NCI-H510A treated with DMSO at 0.1 percent for 48 hours (cell line): Measurements from ENCODE around the gene ATP10A.

Source experiments
- DNase-seq: peaks from one replicate; lab custom pipeline; 2025; lab: John Stamatoyannopoulos, UW

The ATP10A gene

DNA sequence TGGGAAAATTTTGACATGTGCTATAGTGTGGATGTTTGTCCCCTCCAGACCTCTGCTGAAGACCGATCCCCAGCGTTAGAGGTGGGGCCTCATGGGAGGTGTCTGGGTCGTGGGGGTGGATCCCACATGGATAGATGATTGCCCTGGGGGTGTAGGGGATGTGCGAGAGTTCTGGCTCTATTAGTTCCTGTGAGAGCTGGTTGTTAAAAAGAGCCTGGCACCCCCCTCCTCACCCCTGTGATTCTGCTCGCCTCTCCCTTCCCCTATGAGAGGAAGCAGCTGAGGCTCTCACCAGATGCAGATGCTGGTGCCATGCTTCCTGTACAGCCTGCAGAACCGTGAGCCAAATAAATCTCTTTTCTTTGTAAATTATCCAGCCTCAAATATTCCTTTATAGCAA lies 67.4 kb downstream of the ATP10A start:
- DNase-seq = no peak

DNA sequence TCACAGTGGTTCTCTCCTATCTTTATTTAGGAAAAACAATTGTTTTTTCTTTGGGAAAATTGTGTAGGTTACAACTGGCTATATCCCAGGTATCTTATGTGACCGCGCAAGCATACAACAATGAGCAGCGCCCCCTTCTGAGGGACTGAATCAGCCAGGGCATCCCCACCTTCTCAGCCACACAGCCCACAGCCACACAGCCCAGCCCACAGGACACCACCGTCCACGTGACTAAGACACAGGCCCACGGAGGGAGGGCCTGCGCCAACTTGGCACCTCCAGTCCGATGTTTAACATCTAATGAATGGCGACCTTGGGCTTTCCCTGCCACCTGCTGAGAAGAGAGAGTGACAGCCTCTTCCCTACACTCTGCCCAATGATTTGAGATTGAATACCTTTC lies 68.1 kb downstream of the ATP10A start:
- no peak for DNase-seq

DNA sequence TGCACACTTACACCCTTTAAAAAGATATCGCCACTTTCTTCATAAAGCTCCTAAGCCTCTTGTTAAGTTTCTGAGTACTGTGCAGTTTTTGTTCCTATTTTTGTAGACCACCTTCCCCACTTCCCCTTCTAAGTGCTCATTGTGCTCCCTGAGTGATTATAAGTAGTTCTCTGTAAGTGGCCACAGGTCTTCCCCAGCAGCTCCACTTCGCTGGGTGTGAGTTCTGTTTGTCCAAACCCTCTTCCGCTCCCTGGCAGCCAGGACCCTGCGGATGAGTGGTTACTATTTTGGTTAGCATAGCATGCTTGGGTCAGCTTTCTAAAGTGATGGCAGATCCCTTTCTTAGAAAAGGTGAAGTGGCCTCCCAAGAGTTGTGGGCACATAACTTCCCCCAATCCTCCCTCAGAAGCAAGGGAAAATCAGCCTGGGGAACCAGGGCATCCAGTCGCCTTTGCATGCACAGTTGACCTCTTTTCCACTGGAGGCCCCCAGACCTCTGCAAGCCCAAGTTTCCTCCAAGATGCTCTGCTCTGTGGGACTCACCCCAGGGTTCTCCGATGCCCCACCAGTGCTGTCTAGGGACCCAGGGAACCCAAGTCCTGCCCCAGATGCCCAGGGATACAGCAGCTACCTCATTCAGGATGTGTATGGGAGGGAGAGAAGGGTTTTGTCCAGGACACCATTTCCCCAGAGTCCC lies 69.6 kb downstream of the ATP10A start:
- DNase-seq = no peak

DNA sequence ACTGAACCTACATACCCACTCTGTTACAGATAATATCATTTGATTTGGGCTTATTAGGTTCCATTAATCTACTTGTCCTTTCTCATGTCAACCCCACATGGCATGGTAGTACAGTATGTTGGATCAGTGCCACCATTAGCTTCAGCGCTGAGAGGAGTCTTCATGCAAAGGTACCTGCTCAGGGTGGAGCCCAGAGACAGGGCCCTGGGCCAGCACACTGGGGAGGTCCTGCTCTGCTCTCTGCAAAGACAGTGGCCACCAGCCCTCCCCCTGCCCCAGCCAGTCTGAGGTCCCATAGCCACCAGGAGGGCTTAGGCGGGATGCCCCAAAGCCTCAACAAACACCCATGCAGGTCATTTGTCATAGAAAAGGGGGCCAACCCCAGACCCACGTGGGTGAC lies 71.0 kb downstream of the ATP10A start:
- no peak for DNase-seq

DNA sequence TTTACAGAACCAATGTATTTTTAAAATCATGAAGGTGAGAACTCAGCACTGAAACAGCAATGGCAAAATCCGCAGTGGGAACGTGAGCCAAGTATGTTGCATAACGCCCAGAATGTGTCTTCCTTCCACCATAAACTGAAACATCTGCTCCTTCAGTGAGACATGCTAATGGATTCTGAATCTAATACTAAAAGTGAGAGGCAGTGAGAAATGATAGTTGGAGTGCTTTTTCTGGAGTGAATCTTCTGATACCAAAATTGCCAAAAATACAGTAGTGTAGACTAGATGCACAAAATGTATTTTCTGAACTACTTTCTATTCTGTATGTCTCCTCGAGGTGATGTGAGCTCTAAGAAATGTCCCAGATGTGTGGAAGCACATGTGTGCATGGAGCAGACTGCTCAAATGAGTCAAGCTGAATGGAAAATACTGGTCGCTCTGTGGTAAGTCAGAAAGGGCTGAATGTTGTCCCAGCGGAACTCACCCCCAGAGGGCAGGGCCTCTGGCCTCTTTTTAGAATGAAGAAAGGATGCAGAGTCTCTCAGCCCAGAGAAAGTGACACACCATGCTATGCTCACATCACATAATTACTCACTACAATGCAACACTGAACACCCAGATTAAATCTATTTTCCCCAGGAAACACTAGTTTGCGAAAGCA lies 73.0 kb downstream of the ATP10A start:
- no peak for DNase-seq

DNA sequence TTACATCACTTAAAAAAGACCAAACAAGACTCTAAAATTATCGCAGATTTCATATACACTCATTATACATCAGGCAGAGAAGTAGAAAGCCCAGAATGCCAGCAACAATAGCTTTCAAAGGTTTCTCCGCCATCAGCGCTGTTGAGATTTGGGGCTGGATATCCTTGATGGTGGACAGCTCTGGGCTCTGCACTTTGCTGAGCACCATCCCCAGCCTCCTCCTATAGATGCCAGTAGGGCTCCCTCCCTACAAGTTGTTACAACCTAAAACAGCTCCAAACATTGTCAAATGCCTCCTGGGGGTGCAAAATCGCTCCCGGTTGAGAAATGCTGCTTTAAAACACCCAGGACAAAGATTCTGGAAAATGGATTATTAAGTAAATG lies 73.5 kb downstream of the ATP10A start:
- DNase-seq = no peak

DNA sequence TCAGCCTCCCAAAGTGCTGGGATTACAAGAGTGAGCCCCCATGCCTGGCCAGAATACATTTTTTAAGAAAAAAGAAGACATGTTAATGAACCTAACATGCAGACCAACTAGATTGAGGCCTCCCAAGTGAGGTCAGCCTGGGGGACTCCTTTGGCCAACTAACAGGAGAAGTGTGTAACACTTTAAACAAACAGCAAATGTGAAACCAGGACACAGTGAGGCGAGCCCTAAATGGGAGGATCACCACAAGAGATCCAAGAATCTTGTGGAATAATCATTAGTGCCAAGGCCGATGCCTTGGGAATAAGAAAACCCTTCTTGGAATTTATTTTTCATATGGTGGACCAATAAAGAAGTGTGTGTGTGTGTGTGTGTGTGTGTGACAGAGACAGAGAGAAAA lies 73.9 kb downstream of the ATP10A start:
- no peak for DNase-seq

DNA sequence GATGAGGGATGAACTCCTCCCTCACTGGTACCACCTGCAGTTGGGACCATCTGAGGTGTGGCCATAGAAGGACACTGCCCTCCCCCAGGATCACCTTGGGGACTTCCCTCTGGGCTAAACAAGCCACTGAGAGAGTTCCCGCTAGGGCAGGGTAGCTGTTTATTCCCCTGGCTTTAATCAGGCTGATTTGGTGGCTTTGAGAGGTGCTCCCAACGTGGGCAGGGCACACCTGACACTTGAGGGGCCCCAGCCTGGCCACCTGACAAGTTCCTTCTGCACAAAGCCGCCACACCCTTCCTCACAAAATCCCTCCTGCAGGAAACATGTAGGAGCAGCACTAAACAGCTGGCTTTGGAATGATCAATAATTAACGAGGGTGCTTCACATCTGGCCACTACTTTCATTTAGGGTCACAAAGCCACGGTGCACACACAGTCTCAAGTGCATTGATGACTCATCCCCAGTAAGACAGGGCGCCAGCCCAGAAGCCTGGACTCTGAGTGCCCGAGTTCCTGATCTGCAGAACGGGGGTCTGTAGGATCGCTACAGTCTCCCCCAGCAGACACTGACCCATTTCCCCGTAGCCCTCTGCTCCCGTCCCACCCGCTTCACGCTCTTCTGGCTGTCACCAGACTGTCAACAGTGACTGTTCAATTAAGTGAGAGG lies 75.1 kb downstream of the ATP10A start:
- DNase-seq = no peak

DNA sequence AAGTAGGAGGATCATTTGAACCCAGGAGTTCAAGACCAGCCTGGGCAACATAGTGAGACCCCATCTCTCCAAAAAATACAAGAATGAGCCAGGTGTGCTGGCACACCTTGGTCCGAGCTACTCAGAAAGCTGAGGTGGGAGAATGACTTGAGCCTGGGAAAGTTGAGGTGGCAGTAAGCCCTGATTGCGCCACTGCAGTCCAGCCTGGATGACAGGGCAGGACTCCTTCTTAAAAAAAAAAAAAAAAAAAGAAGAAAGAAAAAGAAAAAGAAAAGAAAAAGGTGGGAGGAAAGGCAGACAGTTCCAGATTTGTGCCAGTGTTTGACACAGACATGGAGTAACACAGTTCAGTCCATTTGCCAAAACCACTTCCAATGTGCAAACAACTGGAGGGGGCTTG lies 75.7 kb downstream of the ATP10A start:
- no peak for DNase-seq

DNA sequence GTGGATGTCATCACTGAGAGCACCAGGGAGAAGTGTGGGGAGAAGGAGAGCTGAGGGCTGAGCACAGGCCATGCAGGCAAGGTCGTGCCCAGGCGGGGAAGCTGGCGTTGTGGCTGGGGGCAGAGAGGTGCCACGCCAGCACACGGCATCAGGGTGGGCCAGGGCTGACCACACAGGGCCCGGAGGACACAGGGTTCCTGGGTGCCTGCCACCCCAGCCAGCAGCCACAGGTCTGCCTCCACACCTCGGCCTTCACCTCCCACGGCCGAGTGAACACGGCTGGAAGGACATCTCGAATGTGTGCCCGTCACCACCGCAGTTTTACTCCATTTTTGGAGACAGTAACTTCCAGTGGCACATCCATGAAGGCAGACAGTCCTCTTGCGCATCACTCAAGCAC lies 77.1 kb downstream of the ATP10A start:
- DNase-seq = no peak

DNA sequence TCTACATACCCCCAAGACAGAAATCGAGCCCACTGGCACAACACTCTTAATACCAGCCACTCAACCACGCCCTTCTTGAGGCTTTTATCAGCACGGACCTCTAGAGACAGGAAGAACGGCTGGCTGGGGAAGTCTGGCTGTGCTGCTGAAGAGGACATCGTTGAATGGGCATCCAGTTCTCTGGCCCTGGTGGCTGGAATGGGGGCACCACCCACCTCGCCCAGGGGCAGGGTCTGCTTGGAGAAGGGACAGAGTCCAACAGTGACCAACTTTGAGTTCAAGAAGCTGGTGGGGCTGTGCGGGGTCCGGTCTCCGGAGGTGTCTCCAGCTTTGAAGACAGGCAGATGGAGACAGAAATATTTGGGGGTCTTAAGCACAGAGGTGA lies 77.5 kb downstream of the ATP10A start:
- no peak for DNase-seq

DNA sequence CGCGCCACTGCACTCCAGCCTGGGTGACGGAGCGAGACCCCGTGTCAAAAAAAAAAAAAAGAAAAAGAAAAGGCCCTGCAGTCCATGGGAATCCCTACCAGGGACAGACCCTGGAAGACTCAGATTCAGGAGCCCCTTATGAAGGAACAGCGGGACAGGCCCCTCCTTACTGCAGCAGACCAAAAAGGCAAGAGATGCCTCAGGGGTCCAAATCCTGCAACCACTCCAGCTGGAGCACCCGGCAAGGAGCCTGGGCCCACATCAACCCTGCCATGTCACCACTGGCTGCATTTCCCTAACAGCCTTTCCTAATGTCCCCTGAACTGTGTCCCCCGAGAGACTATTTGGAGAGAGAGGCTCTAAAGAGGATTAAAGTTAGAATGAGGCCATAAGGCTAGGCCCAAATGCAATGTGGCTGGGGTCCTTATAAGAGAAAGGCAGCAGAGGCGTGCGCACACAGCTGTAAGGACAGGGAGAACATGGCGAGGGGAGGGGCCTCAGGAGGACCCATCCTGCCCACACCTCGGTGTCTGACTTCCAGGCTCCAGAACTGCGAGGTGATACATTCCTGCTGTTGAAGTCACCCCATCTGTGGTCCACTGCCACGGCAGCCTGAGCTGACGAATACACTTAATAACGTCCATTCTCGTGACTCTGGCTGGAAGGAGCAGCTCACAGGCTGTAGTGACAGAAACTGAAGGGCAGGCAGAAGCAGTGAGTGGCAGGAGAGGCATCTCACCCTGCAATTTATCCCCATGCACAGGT lies 78.1 kb downstream of the ATP10A start:
- no peak for DNase-seq

DNA sequence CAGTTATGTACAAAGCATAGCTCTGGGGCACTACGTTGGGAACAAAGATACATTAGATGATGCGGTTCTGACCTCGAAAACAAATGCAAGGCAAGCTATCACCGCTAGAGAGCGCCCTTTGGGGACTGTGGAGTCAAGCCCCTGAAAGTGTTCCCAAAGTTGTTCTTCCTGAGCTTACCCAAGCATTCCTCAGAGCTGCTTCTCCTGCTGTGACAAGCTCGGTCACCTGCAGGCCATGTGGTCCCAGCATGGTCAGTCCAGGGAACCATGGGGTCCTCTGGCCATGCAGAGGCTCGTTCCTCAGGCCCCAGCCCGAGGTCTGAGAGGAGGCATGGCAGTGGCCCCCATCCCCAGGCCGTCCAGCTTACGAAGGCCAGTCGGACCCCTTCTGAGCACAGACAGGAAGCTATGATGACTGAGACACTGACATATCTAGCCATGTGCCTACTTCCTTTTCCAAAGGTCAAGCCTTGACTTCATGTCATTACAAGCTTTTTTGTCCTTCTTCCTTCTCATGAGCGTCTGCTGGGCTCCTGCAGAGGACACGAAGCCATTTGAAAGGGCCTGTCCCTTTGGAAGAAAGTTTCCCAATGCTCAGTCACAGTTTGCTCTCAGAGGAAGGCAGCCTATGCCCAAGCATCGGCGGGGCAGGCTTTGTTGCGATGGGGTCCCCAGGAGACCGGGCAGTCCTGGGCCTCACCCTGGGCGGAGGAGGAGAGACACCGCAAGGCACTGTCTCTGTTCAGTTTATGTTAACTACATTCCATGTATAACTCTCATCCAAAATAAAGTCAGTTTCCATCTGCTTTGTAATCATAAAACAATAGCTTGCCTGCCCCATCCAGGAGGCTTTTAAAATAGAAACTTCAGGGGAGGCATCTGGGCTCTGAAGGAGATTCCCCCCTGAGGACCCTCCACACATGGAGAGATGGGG lies 79.3 kb downstream of the ATP10A start:
- DNase-seq = no peak

DNA sequence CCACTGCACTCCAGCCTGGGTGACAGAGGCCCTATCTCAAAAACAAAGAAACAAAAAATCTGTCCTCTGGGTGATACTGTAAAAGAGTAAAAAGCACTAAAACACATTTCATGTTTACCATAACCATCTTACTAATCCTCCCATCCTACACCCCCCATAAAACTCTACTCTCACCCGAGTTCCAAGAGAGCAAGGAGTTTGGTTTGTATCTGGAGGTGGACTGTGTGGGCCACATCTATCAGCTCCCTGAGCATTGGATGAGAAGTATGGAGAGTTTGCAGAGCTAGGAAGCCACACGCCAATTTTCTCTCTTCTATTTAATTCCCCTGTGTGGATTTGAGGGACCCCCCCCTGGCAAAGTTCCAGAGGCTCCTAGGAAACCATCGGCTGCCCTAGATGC lies 80.0 kb downstream of the ATP10A start:
- no peak for DNase-seq

DNA sequence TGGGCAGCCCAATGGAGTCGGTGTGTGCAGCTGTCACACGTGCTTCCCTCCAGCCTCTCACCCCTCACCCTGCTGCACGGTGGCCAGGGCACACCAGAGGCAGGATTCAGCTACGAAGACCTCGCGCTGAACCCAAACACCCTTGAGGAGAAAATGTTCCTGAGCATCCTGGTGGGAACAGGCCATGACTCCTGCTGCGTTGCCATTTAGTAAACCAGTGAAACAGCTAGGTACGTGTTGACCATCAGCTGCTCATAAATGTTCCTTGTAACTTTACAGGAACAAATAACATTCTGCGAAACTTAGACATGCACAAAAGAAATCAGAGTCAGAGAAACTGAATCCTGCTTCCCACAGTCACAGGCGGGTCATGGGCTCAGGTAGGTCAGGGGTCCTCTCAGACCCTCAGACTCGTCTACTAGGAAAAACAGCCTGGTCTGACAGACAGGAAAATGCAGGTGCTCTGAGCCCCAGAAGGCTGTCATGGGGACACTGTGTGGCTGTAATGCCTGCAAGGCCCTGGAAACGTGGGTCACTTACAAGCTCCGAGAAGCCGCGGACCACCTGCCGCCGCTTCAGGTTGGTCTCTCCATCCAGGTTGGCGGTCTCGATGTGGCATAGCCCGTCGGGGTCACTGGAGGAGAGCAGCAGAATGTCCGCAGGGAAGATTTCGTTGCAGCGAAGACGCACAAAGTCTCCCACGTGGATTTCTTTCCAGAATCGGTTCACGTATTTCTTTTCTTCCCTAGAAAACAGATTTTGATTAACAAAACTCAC lies 82.5 kb downstream of the ATP10A start:
- no peak for DNase-seq

DNA sequence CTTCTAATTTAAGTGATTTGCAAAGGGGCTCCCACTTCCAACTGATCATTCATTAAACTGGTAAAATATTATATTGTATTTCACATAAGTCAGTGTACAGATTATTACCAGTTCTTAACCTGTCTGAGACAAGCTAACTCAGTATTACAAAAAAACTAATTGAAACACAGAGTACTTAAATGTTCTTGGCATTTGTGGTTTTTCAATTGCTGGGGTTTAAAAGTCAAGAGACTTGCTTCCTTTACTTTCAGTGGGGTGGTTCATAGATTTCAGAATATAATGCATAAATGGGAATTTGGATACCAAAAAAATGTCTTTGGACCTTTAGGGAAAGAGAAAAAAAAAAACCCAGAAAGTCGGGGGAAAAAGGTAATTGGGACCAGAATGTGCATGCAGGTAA lies 85.0 kb downstream of the ATP10A start:
- DNase-seq = no peak

DNA sequence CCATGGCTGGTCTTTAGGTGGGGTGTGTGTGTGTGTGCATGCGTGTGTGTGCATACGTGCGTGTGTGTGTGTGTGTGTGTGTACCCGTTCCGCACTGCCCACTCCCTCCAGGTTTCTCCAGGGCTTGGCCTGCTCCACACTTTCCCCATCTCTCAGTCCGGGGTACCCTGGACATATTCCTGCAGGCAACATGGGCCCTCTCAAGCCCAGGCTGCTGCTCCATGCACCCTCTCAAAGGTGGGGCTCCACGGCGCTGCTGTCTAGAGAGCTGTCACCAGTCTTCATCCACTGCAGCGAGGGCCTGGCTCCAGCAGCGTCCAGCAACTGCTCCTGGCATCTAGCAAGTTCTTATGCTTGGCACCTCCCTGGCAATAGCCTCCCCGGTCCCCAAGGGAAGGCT lies 86.1 kb downstream of the ATP10A start:
- DNase-seq = no peak

DNA sequence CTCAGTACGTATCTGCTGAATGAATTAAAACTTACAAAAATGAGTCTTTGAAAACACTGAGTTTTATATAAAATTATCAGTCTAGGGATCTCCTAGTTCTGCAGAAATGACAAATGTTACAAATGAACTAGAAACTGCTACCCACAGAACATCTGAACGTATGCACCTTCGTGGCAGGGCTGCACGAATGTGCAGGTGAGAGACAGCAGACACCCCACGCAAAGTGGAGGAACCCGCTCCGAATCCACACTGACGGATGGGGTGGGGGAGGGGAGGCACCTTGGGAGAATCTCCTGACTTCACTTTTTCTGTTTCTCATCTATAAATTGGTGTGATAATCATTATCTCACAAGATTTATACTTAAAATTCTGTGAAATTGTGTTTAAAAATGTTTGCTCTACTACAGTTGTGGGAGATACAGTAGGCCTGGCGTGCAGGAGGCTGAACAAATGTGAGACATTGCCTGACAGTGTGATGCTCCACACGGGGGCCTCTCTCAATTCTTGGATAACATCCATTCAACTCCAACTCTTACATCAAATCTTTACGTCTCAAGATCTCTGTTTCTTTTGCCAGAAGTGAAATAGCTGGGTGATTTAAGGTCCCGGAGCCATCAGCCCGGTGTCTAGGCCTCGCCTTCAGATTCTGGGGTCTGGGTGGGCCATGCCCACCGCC lies 86.9 kb downstream of the ATP10A start:
- no peak for DNase-seq

DNA sequence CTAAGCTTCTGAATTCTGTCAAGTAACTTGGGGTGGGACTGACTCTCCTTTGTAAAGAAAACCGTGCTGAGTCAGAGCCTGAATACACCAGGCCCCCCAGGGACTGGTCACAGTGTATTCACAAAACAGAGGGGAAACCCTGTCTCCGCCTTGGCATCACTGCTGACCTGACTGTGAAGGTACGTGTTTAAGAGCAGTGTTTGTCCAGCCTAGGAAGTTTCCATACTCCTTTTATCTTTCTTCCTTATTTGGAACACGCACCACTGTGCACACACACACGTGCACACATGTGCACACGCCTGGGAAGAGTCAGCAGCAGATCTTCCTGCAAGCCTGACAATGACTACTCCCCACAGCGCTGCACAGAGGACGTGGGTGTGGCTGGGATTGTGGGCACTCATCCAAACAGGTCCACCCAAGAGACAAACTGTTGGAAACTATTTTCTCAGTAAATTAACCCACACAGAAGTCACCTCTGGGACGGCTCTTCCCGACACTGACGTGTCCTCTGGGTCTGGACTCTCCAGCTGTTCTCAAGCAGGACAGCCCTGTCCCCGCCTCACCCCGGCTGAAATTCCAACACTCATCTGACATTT lies 87.7 kb downstream of the ATP10A start:
- DNase-seq = no peak

DNA sequence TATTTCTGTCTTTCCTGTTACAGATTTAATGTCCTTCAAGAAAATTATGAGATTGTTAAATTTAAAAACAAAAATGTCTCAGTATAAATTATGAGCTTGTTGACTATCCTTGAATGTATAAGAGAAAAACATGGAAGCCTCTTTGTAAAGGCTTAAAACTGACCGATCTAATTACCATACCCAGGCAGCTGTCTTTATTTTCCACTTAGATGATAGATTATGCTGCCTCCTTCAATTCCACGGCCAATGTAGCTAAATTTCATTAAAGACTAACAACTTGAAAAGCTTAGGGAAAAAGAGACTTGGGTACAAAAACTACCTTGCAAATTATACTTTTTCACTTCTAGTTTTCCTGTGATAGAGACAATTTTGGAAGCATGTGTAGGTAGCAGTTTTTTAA lies 88.3 kb downstream of the ATP10A start:
- no peak for DNase-seq
